ENCODE results near the gene KLK4. TPM values are rescaled to one million over a fixed set of nuclear protein-coding genes. Genes with fewer than 3 reads are reported as not detected.

KLK4 gene
- total and polyA plus RNA-seq, 11 donors: not detected

DNA sequence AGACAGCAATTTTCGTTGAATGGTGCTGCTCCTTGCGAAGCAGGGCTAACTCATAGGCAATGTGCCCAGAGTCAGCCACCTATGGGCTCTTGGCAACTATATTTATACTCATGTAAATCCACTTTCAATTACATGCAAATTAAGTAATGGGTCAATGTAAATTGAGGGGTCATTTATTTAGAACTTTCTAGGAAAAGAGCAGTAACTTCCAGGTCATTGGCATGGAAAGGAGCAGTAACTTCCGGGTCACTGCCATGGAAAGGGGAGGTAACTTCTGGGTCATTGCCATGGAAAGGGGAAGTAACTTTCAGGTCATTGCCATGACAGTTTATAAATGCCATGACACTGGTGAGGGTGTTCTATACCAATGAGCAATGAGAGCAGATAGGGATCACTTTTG is 11.6 kb downstream of the KLK4 start:
- ATAC-seq (no peak), DNase-seq (no peak)
- WGBS, 4 donors: 83 to 89% (median 87%) methylated on average over 3 of the region's 3 CpGs
- H3K27me3 ChIP-seq: peaks cover 0 to 20% (median 6%) of the 10 kb centered on the region in 9 donors
- no peak overlapping the region for H3K27ac ChIP-seq
- H3K9me3 ChIP-seq: no peaks in the 10 kb centered on the region
- H3K36me3 ChIP-seq: no peaks in the 10 kb centered on the region
- intact Hi-C loops (cut with DNase I): no loop called here
- TF ChIP-seq POLR2A (IDR thresholded peaks at IDR 0.05): no peak
- TF ChIP-seq, protein P1, sequence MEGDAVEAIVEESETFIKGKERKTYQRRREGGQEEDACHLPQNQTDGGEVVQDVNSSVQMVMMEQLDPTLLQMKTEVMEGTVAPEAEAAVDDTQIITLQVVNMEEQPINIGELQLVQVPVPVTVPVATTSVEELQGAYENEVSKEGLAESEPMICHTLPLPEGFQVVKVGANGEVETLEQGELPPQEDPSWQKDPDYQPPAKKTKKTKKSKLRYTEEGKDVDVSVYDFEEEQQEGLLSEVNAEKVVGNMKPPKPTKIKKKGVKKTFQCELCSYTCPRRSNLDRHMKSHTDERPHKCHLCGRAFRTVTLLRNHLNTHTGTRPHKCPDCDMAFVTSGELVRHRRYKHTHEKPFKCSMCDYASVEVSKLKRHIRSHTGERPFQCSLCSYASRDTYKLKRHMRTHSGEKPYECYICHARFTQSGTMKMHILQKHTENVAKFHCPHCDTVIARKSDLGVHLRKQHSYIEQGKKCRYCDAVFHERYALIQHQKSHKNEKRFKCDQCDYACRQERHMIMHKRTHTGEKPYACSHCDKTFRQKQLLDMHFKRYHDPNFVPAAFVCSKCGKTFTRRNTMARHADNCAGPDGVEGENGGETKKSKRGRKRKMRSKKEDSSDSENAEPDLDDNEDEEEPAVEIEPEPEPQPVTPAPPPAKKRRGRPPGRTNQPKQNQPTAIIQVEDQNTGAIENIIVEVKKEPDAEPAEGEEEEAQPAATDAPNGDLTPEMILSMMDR (IDR thresholded peaks at IDR 0.05): no peak
- H3K4me1 ChIP-seq: no peaks in the 10 kb centered on the region
- no peak overlapping the region for H3K4me3 ChIP-seq

DNA sequence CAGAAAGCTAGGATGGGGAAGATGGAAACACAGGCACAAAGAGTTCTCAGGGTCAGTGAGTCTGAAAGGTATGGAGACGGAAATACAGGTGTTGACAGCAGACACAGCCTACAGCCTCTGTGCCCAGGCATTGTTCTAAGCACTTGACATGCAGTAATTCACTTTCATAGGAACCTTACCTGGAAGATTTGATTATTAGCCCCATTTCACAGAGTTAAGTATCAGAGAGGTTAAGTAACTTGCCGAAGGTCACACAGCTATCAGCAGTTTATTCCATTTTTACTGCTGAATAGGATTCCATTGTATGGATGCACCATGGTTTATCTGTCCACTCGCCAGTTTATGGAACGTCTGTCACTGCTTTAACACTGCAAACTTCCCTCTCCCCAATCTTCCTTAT is 13.2 kb downstream of the KLK4 start:
- DNase-seq (no peak), ATAC-seq (no peak)
- no peak for TF ChIP-seq POLR2A (IDR thresholded peaks at IDR 0.05)
- TF ChIP-seq, protein P1 (IDR thresholded peaks at IDR 0.05): no peak
- 67 to 73% (median 70%) methylated on average over 4 of the region's 4 CpGs for WGBS, 4 donors
- intact Hi-C loops (cut with DNase I): no loop called here
- no peaks in the 10 kb centered on the region for H3K36me3 ChIP-seq
- H3K4me3 ChIP-seq: no peak overlapping the region
- no peaks in the 10 kb centered on the region for H3K9me3 ChIP-seq
- no peaks in the 10 kb centered on the region for H3K4me1 ChIP-seq
- peaks cover 0 to 27% (median 3%) of the 10 kb centered on the region in 9 donors for H3K27me3 ChIP-seq
- H3K27ac ChIP-seq: no peak overlapping the region

DNA sequence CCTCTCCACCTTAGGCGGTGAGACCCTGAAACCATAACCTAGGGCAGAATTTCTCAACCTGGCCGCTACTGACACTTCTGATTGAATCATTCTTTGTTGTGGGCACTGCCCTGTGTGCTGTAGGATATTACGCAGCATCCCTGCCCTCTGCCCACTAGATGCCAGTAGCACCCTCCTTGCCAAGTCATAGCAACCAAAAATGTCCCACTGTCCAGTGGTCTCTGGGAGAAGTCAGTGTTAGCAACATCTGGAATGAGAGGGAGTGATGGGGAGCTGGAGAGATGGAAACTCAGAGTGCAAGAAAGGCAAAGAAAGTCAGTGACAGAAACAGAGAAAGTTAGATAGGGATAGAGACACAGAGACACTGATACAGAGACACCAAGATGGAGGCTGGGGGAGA is 13.6 kb downstream of the KLK4 start:
- ATAC-seq: no peak
- Histone ChIP-seq H3K4me1 (no peaks in the 10 kb centered on the region), H3K36me3 (no peaks in the 10 kb centered on the region), H3K27ac (no peak overlapping the region), H3K27me3 (peaks cover 0 to 31% (median 5%) of the 10 kb centered on the region in 9 donors), H3K4me3 (no peak overlapping the region), H3K9me3 (no peaks in the 10 kb centered on the region)
- DNase-seq: no peak
- intact Hi-C loops (cut with DNase I): no loop called here
- 70 to 83% (median 76%) methylated on average over 3 of the region's 3 CpGs for WGBS, 4 donors
- TF ChIP-seq, protein P1 (IDR thresholded peaks at IDR 0.05): no peak
- TF ChIP-seq POLR2A (IDR thresholded peaks at IDR 0.05): no peak

GRCh38 chr19:50897191-50897607 is 14.0 kb downstream of the KLK4 start:
- WGBS, 4 donors: 49 to 58% (median 55%) methylated on average over 3 of the region's 3 CpGs
- no peak for ATAC-seq
- H3K27me3 ChIP-seq: peaks cover 0 to 35% (median 5%) of the 10 kb centered on the region in 9 donors

More at GRCh38 chr19:50897191-50897607, 14.0 kb downstream of the KLK4 start:
- no peak overlapping the region for H3K4me3 ChIP-seq
- no peaks in the 10 kb centered on the region for H3K9me3 ChIP-seq
- TF ChIP-seq POLR2A (IDR thresholded peaks at IDR 0.05): no peak
- TF ChIP-seq, protein P1 (IDR thresholded peaks at IDR 0.05): no peak
- H3K36me3 ChIP-seq: no peaks in the 10 kb centered on the region
- H3K27ac ChIP-seq: no peak overlapping the region
- intact Hi-C loops (cut with DNase I): no loop called here
- H3K4me1 ChIP-seq: no peaks in the 10 kb centered on the region
- DNase-seq: no peak

Measured in heart left ventricle (tissue), 16 donors.